PC-3 (cell line): Measurements from ENCODE around the gene FHAD1. TPM values are rescaled to one million over a fixed set of nuclear protein-coding genes. Genes with fewer than 3 reads are reported as not detected.

Source experiments
- ATAC-seq: fragments of 200-7000 bp; cut with Tn5 transposase; 2 replicates; pipeline ENCODE4 v1.9.1; 2020; ENCODE audit warnings: mild to moderate bottlenecking, moderate library complexity
- BruUV-seq: library from RNA; stranded (reverse); fragments of 400-500 nt; replicated peaks from 2 replicates; lab custom pipeline; 2021; lab: Mats Ljungman, UMichigan
- CTCF ChIA-PET: fragments of 300-600 bp; sonication (Branson Sonifier 250); formaldehyde crosslinking; loops from one replicate; lab custom pipeline; 2022; ENCODE audit warnings: antibody characterized with exemption; lab: Charles Lee
- POLR2A ChIA-PET: fragments of 300-600 bp; sonication (Branson Sonifier 250); formaldehyde crosslinking; loops from one replicate; lab custom pipeline; 2022; ENCODE audit warnings: antibody characterized with exemption; ENCODE audit not compliant: unreplicated experiment; lab: Charles Lee
- DNase-seq: peaks from one replicate; pipeline ENCODE4 v3.0.0-alpha.2; 2015
- H2AFZ ChIP-seq: fragments of 300-600 bp; sonication (generic); 2 replicates; pipeline ENCODE4 v1.6.0; 2016; ENCODE audit warnings: antibody characterized with exemption, low read length
- H3F3A ChIP-seq: fragments of 300-600 bp; sonication (generic); one replicate; pipeline ENCODE4 v1.6.0; 2017; ENCODE audit warnings: antibody characterized with exemption, low read length, control low read depth, mild to moderate bottlenecking; ENCODE audit not compliant: unreplicated experiment
- H3K27ac ChIP-seq: fragments of 300-600 bp; sonication (generic); 2 replicates; pipeline ENCODE4 v1.5.1; 2016; ENCODE audit warnings: mild to moderate bottlenecking, low read length
- H3K27me3 ChIP-seq: fragments of 300-600 bp; sonication (generic); 2 replicates; pipeline ENCODE4 v1.6.1; 2016; ENCODE audit warnings: low read length, mixed read lengths
- H3K36me3 ChIP-seq: fragments of 300-600 bp; sonication (generic); 2 replicates; pipeline ENCODE4 v1.6.1; 2016; ENCODE audit warnings: low read depth, mixed run types, low read length, mixed read lengths
- H3K4me1 ChIP-seq: fragments of 300-600 bp; sonication (generic); 2 replicates; pipeline ENCODE4 v1.5.1; 2016; ENCODE audit warnings: low read length; ENCODE audit not compliant: insufficient read depth
- H3K4me2 ChIP-seq: fragments of 300-600 bp; sonication (generic); 2 replicates; pipeline ENCODE4 v1.6.0; 2016; ENCODE audit warnings: low read length
- H3K4me3 ChIP-seq: fragments of 300-600 bp; sonication (generic); 2 replicates; pipeline ENCODE4 v1.5.1; 2016; ENCODE audit warnings: mild to moderate bottlenecking, low read length, mixed read lengths
- H3K79me2 ChIP-seq: fragments of 300-600 bp; sonication (generic); 2 replicates; pipeline ENCODE4 v1.6.1; 2017; ENCODE audit warnings: low read length, mixed read lengths
- H3K9ac ChIP-seq: fragments of 300-600 bp; sonication (generic); 2 replicates; pipeline ENCODE4 v1.6.0; 2016; ENCODE audit warnings: mild to moderate bottlenecking, low read length
- H3K9me2 ChIP-seq: fragments of 300-600 bp; sonication (generic); replicated peaks from 2 replicates; pipeline ENCODE4 v1.6.1; 2016; ENCODE audit warnings: mixed run types, low read length, mixed read lengths
- H3K9me3 ChIP-seq: fragments of 300-600 bp; sonication (generic); 2 replicates; pipeline ENCODE4 v1.6.1; 2016; ENCODE audit warnings: low read length, mixed read lengths
- H4K20me1 ChIP-seq: fragments of 300-600 bp; sonication (generic); 2 replicates; pipeline ENCODE4 v1.6.1; 2016; ENCODE audit warnings: low read length, mixed read lengths
- EZH2 ChIP-seq: fragments of 300-600 bp; sonication (generic); IDR thresholded peaks from one replicate; pipeline ENCODE4 v1.6.1; 2017; ENCODE audit warnings: antibody characterized with exemption, mild to moderate bottlenecking, low read length; ENCODE audit not compliant: unreplicated experiment
- EZH2phosphoT487 ChIP-seq: fragments of 300-600 bp; sonication (generic); IDR thresholded peaks from 2 replicates; pipeline ENCODE4 v1.6.1; 2018; ENCODE audit warnings: mild to moderate bottlenecking, antibody characterized with exemption, low read length, borderline replicate concordance
- intact Hi-C: fragments of 100-400 bp; cut with micrococcal nuclease; formaldehyde crosslinking; loops from 2 replicates; pipeline ENCODE4 v1.9.0; 2023
- total RNA-seq: library from RNA; depleted of rRNA; stranded (reverse); fragments of >200 nt; gene quantifications from 2 replicates; pipeline ENCODE4 v1.2.3, GENCODE V29; 2014
- TF ChIP-seq, protein P1 (sequence below): fragments of 300-600 bp; sonication (generic); conservative IDR thresholded peaks from 2 replicates; pipeline ENCODE4 v1.5.1; 2017; ENCODE audit warnings: antibody characterized with exemption, low read depth, mild to moderate bottlenecking, low read length

FHAD1 gene
- total RNA-seq, 1 experiment from 2014 or later, result 0.95 TPM

DNA sequence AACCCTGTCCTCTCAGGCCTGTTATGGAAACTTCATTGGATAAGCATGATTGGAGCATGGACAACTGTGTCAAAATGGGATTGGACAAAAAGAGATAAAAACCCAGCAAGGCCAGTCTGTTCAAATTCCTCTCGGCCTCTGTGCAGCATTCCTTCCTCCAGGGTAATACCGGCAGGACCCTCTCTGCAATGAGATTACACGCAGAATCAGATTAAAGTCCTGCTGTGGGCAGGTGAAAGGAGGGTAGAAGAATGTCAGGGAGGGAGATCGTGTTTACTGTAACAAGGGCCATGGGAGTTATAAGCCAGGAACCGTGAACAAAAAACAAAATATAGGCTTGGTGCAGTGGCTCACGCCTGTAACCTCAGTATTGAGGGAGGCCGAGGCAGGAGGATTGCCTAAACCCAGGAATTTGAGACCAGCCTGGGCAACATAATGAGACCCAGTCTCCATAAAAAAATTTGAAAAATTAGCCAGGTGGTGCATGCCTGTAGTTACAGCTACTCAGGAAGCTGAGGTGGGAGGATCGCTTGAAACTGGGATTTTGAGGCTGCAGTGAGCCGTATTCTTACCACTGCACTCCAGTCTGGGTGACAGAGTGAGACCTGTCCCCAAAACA is 157.0 kb downstream of the FHAD1 start:
- no peaks in the 10 kb centered on the region for H3K9me3 ChIP-seq

GRCh38 chr1:15405106-15405850 is 158.3 kb downstream of the FHAD1 start:
- Histone ChIP-seq H3K27ac (no peak overlapping the region), H3F3A (no peaks in the 10 kb centered on the region), H3K36me3 (no peaks in the 10 kb centered on the region), H4K20me1 (no peaks in the 10 kb centered on the region), H3K4me3 (no peak overlapping the region), H3K4me2 (no peak overlapping the region), H3K9me3 (no peaks in the 10 kb centered on the region), H3K27me3 (no peaks in the 10 kb centered on the region), H3K4me1 (peaks cover 23% of the 10 kb centered on the region), H3K9me2 (no peaks in the 10 kb centered on the region), H3K9ac (no peak overlapping the region), H3K79me2 (peaks cover 5% of the 10 kb centered on the region), H2AFZ (no peak overlapping the region)
- DNase-seq (no peak), ATAC-seq (no peak)
- TF ChIP-seq EZH2phosphoT487, result no peak
- TF ChIP-seq EZH2, result no peak
- TF ChIP-seq, protein P1, sequence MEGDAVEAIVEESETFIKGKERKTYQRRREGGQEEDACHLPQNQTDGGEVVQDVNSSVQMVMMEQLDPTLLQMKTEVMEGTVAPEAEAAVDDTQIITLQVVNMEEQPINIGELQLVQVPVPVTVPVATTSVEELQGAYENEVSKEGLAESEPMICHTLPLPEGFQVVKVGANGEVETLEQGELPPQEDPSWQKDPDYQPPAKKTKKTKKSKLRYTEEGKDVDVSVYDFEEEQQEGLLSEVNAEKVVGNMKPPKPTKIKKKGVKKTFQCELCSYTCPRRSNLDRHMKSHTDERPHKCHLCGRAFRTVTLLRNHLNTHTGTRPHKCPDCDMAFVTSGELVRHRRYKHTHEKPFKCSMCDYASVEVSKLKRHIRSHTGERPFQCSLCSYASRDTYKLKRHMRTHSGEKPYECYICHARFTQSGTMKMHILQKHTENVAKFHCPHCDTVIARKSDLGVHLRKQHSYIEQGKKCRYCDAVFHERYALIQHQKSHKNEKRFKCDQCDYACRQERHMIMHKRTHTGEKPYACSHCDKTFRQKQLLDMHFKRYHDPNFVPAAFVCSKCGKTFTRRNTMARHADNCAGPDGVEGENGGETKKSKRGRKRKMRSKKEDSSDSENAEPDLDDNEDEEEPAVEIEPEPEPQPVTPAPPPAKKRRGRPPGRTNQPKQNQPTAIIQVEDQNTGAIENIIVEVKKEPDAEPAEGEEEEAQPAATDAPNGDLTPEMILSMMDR, result no peak
- POLR2A ChIA-PET, result no interaction called here
- intact Hi-C loops, result no loop called here
- BruUV-seq, result no TSS peak
- CTCF ChIA-PET, result no interaction called here

More for the DNA sequence above, 157.0 kb downstream of the FHAD1 start:
- H3K27me3 ChIP-seq, result no peaks in the 10 kb centered on the region
- no peak for TF ChIP-seq EZH2phosphoT487
- no peak overlapping the region for H2AFZ ChIP-seq
- no TSS peak for BruUV-seq
- H4K20me1 ChIP-seq, result no peaks in the 10 kb centered on the region
- no peak overlapping the region for H3K4me3 ChIP-seq
- H3K4me1 ChIP-seq, result peaks cover 20% of the 10 kb centered on the region
- ChIA-PET POLR2A (no interaction called here), CTCF (no interaction called here)
- intact Hi-C loops, result no loop called here
- no peaks in the 10 kb centered on the region for H3K9me2 ChIP-seq
- no peak overlapping the region for H3K4me2 ChIP-seq
- no peak overlapping the region for H3K27ac ChIP-seq
- no peaks in the 10 kb centered on the region for H3K79me2 ChIP-seq
- no peak overlapping the region for H3K9ac ChIP-seq
- no peaks in the 10 kb centered on the region for H3K36me3 ChIP-seq
- ATAC-seq (no peak), DNase-seq (no peak)
- no peaks in the 10 kb centered on the region for H3F3A ChIP-seq

DNA sequence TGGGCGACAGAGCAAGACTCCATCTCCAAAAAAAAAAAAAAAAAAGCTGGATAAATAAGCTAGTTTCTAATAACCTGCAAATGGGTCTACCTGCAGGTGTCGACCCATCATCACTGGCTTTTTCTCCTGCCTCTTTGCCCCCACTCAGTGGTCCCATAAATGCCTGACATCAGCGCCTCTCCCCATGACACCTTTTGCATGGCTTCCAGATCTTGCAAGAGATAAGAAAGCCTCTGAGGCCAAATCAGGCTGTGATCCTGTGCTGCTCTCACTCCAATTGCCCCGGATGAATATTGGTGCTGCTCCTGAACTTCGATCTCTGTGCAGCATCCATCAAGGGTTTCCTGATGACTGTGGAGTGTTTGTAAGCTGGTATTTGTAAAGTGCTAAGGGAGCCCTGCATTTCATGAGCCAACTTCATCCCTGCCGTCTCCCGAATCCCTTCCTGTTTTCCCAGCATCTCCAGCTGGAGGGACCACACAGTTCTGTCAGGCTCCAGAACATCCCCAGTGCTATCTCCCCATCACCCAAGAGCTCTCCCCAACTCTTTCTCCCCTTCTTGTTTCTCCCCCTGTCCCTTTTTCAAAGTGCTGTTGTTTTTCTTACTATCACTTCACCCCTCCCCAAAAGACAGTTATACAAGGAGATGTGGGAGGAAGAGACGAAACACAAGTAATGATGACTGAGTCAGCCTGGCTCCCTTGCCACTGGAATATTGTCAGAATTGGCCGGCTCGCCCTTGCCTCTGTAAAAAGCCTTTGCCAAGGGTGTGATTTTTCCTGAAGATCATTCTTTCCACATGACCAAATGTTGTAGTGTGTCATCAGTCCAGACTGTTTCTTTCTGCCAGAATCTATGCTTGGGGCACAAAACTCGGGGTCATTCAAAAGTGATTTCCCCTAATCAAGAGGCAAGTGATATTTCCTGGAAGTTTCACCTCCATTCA is 159.9 kb downstream of the FHAD1 start:
- Histone ChIP-seq H3K9ac (no peak overlapping the region), H3K36me3 (no peaks in the 10 kb centered on the region), H3F3A (no peaks in the 10 kb centered on the region), H3K9me2 (no peaks in the 10 kb centered on the region), H3K4me2 (peak overlapping the region; percentile 30), H4K20me1 (peaks cover 9% of the 10 kb centered on the region), H2AFZ (no peak overlapping the region), H3K79me2 (peaks cover 21% of the 10 kb centered on the region), H3K4me1 (peaks cover 28% of the 10 kb centered on the region), H3K27me3 (no peaks in the 10 kb centered on the region), H3K27ac (peak overlapping the region; percentile 49), H3K9me3 (no peaks in the 10 kb centered on the region), H3K4me3 (no peak overlapping the region)
- peak; percentile 29 for ATAC-seq
- ChIA-PET CTCF (interaction anchor here (0.6 kb wide), 1 partner anchor 12 kb away, joined by 3 read pairs; no protein-coding TSS in a partner anchor), POLR2A (interaction anchor here (0.6 kb wide), 1 partner anchor 87 kb away, joined by 4 read pairs; no protein-coding TSS in a partner anchor)
- TF ChIP-seq EZH2, result no peak
- no peak for TF ChIP-seq EZH2phosphoT487
- TF ChIP-seq, protein P1, result no peak
- peak; percentile 75 for DNase-seq
- intact Hi-C loops, result loop anchor here (1.0 kb wide), 1 partner anchor 53 kb away; no protein-coding TSS in a partner anchor
- BruUV-seq, result no TSS peak
